Stimulated activated CD4-positive, alpha-beta T cell treated with anti-CD3 and anti-CD28 coated beads, Interleukin-12 subunit alpha, Interleukin-12 subunit beta, amount 100 ng/mL, for 48 hours (primary cell): ENCODE data around the gene AFMID.

ENCODE experiments used
- DNase-seq, 3 donors: peaks; one replicate each; pipeline ENCODE4 v3.0.0-alpha.2; 2020; ENCODE audit warnings: low read depth in 2 of 3, low spot score in 1 of 3

The AFMID gene

DNA sequence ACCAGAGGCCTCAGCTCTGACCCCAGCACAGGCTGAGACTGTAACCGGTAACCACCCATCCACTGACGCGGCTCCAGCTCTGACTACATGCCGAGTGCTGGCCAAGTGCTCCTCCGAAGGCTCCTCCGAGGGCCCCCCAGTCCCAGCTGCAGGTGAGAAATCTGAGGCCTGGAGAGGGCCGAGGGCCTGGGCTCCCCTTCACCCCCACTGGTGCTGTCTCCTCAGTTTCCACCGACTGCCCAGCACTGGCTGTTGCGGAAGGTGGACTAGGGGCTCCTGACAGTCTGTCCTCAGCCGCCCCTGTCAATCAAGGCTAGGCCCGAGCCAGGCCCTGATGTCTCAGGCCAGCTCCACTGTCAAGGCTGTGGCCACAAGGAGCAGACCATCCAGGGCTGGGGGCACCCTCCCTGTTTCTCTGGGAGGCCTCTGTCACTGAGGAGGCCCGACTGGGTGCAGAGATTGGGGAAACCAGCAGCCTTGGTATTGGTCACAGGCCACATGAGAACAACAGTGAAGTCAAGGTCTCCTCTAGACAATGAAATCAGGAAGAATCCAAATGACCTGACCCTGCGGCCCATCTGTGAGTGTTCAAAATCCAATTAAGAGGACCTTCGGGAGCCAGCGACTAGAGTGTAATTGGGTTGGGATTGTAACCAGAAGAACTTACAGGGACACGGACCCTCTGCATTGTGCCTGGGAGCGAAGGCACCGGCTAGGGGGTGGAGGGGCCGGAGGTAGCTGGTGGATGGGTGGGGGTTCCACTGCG lies 49.4 kb downstream of the AFMID start:
- DNase-seq = no peak

DNA sequence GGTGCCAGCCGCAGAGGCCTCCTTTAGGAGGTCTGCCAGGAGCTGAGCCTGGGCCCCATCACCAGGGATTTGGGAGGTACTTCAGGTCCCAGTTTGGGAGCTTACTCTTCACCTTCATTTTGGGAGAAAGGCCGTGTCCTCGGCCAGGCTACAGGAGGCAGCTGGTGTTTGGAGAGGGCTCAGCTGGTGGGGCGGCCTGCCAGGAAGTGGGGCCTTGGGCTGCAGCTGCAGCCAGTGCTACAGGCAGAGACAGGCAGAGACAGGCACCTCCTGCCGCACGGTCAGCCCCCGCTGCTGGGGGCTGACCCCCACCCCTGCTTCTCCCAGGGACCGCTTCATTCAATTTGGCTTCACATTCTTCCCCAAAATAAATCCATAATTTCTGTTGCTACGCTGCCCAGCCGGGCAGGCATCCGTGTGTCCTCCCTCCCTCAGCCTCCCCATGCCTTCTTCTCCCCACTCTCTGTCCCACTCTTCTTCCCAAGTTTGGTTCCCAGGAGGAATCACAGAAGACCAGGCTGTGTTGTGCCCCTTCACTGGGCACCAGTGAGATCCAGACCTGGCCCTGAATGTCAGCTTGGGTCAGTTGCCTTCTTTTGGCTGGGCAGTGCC lies 50.3 kb downstream of the AFMID start:
- no peak for DNase-seq

DNA sequence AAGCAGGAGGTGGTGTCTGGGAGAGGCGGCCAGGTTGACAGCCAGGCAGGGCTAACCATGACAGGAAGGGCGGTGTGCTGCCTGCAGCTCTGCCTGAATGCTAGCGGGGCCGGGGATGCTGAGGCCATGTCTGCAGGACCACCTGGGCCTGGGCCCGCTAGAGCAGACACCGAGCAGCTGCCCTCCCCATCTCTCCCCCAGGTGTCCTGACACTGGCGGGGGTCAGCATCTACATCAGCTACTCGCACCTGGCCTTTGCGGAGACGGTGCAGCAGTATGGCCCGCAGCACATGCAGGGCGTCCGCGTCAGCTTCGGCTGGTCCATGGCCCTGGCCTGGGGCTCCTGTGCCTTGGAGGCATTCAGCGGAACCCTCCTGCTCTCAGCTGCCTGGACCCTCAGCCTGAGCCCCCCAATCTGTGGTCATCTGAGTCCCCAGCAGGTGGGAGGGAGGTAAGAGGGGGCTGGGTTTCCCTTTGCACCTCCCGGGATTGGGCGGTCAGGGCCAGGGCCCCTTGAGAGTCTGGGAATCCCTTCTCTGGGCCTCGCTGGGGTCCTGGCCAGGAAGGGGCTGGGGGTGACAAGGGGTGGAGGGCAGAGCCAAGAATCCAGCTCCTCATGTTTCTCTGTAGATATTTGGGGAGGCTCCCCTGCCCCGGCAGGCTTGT lies 51.8 kb downstream of the AFMID start:
- DNase-seq = no peak

DNA sequence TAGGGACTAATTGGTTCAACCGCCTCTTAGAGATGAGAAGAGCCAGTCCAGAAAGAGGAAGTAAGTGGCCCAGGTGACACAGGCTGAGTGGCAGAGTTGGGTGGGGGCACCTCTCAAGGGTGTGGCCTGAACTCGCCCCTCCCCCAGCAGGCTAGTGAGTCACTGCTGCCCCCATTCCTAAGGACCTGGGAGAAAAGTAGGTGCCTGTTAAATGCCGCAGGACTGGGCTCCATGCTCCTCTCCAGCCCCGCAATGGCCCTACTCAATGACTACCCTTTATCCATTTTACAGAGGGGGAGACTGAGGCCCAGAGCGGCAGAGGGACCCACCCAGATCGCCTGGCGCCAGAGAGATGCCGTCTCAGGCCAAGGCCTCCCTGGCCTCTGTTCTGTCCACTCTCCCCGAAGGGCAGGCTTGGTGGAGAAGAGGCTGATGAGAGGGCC lies 52.3 kb downstream of the AFMID start:
- no peak for DNase-seq

DNA sequence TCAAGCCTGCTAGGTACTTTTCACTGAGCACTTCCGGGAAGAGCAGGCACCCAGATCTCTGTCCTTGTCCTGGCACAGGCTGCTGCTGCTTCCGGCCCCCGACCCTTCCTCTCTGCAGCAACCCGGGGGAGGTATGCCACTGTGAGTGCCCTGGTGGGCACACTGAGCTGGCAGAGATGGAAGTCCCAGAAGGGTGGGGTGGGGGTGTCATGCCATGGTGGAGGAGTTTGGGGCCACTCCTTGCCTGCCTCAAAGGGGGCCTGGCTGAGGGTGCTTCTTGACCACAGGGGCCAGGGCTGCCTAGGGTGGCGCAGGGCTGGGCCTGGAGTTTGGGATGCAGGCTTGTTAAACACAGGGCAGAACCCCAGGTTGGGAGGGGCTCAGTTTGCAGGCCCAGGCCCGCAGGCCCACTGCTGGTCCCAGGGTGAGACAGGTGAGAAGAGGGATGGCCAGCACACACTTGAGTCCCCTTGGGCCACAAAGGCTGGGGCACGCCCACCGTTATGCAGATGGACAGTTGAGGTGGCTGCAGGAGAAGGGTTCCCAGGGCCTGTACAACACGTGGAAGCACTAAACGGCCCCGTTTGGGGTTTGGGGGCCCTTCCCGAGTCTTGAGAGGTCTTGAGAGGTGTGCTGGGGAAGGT lies 53.0 kb downstream of the AFMID start:
- DNase-seq = no peak

DNA sequence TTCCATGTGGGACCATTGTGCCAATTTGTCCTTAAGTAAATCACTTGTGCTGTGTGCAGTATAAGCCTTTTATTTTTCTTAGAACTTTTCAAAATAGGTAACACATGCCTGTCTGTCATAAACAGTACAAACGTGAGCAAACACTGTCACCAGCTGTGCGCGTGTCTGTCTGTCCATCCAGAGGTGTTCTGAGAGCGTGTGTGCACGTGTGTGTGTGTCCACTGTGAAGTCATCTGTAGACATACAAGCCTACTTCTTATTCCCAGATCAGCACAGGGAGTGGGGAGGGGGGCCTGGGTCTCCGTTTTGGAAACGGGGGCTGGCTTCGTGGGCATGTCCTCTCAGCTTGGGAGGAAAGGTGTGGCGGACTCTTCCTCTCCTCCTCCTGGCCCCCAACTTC lies 53.7 kb downstream of the AFMID start:
- DNase-seq = no peak

DNA sequence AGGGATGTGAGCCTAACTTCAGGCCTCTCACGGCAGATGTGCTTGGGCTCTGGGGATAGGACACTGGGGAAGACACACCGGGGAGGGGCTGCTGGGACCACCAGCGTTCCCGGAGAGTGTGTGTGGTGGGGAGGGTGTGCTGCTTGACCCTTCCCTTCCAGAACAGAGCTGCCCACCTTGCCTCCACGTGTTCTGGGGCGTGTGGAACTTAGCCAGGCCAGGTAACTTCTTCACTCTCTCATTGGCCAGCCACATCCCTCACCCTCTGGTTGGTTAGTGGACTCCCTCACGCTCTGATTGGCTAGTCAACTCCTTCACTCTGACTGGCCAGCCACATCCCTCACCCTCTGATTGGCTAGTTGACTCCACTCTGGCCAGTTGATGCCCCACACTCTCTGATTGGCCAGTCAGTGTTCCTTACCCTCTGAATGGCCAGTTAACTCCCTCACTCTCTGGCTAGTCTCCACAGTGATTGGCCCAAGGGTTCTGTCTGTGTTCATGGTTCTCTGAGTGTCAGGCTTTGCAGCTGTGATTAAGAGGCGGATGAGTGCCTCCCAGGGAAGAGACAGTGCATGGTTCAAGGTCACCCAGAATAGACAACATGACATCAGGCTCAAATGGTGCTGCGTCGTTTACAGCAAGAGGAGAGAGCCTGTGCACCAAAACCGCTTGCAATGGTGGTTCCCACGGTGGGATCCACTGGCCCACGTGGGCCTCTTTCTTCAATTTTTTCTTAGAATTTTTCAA lies 54.3 kb downstream of the AFMID start:
- DNase-seq = no peak

DNA sequence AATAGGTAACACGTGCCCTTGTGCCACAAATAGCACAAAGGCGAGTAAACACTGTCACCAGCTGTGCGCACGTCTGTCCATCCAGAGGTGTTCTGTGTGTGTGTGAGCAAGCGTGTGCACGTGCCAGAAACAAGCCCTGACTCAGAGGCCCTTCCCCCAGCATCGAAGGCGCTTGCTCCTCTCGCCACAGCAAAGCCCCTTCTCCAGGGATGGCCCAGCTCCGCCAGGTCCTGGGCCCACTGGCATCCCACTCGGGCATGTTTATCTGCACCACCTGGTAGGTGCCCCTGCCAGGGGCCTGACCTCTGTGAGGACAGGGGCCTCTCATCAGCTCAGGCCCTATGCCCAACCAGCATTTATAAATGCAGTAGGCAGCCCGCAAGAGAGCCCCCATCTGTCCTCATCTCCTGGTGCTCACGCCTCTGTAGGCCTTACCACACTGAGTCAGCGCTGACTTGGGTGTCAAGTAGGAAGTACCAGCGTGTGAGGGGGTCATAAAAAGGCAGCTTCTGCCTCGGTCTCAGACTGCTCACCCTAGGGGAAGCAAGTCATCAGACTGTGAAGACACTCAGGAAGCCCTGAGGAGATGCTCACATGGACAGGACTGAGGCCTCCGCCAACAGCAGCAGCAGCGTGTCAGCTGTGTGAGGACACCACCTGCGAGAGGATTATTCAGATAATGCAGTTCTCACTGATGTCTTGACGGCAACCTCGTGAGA lies 55.0 kb downstream of the AFMID start:
- no peak for DNase-seq

DNA sequence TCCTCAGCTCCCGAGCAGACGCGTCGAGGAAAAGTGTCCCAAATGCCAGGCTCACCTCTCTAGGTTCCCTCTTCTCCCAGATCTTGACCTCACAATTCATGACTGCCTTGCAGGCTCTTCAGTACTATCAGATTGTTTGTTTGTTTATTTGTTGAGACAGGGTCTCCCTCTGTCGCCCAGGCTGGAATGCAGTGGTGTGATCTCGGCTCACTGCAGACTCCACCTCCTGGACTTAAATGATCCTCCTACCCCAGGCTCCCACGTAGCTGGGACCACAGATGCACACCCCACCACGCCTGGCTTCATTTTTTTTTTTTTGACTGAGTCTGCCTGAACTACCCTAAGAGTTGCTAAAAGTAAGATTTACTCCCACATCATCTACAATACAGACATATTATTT lies 60.1 kb downstream of the AFMID start:
- DNase-seq = no peak

DNA sequence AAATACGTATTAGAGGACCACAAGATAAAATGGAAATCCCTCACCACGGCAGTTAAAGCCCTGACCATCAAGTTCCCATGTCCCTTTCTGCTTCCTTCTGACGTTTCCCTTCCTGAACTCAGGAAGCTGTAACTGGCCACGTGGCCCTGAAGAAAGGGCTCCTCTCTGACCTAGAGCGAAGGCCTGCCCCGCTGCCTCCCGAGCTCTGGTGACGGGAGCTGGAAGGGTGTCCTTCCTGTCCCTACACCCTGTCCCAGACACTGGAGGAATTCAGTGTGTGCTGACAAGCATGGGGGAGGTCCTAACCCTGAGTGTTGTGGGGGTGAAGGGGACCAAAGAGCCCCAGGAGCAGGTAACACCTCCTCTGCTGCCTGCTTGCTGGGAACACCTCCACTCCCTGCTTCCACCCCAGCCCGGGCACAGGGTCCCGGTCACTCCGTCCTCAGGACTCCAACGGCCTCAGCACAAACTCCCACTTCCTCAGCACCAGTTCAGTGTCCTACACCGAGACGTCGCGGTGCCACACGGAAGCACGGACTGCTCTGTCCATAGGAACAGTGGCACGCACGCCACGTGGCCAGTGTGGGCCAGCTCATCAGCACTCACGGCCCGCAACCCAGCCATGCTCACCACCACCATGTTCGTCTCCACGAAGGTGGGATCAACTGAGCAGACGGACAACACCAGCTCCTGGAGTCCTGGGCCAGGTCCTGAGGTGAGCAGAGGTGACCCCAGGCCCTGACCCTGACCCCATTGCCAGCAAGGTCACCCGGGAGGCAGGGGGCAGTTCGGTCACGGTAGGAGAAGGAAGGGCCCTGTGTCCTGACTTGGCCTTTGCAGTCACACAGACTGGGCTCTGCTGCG lies 61.1 kb downstream of the AFMID start:
- DNase-seq = no peak

DNA sequence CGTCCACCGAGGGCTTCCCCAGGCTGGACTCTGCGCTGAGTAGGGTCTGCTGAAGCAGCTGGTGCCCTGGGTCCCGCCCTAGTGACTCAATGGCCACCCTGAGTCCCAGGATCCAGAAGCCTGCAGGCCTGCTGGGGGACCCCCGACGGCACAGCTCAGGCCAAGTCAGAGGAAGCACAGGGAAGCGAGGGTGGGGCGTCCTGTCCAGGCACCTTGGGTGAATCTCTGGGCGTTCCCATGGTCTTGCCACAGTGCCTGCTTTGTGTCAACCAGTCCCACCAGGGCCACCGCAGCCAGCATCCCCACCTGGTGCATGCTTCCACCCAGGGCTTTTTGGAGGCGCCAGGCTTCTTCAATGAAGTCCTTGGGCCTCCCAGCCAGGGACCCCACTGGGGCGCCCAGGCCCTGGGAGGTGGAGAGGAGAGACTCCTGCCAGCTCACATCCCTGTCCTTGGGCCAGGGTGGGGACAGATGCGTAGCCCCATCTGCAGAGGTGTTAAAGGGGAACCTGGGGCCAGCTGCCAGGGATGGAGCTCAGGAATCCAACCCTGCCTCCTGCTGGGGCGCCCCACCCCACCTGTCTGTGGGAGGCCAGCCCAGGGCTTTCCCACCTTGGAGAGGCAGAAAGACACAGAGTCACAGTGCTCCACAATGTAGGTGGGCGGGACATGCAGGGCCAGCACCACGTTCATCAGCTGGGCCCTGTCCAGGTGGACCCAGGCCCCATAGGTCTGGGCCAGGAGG lies 62.1 kb downstream of the AFMID start:
- no peak for DNase-seq

DNA sequence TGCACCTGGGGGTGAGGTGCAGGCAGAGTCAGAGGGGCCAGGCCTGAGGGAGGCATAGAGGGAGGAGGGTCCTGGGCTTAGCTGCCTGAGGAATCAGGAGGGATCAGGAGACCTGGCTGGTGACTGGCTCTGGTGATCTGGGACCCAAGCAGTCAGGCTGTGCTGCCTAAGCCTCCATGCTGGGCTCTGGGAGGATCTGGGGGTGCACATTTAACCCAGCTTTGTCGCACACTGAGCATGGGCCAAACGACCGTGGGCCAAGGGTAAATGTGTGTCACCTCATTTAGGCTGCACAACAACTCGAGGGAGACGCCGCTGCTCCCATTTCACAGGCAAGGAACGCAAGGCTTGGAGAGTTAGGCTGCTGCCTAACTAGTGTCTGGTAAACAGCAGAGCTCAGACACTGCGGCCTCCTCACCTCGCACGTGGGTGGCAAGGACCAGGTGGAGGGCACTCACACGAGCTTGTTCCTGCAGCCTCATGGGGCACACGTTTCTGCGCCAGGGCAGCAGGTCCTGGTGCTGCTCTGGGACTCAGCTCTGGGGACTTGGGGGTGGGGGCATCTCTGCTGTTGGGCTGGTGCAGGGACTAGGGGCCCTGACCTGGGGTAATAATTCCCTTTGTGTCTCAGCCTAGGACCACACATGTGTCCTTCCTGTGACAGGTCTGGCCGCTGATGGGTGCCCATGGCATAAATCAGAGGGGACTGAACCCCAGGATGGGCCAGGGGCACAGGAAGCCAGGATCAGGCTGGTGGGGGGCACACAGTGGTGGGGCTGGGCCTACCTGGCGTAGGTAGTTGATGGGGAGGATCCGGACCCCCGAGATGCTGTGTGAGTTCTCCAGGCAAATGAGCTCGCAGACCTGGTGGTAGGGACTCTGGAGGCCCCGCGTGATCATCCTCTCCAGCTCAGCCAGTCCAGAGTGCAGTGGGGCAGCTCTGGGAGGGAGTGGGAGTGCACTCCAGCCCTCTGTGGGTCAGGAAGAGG lies 63.0 kb downstream of the AFMID start:
- DNase-seq = no peak

DNA sequence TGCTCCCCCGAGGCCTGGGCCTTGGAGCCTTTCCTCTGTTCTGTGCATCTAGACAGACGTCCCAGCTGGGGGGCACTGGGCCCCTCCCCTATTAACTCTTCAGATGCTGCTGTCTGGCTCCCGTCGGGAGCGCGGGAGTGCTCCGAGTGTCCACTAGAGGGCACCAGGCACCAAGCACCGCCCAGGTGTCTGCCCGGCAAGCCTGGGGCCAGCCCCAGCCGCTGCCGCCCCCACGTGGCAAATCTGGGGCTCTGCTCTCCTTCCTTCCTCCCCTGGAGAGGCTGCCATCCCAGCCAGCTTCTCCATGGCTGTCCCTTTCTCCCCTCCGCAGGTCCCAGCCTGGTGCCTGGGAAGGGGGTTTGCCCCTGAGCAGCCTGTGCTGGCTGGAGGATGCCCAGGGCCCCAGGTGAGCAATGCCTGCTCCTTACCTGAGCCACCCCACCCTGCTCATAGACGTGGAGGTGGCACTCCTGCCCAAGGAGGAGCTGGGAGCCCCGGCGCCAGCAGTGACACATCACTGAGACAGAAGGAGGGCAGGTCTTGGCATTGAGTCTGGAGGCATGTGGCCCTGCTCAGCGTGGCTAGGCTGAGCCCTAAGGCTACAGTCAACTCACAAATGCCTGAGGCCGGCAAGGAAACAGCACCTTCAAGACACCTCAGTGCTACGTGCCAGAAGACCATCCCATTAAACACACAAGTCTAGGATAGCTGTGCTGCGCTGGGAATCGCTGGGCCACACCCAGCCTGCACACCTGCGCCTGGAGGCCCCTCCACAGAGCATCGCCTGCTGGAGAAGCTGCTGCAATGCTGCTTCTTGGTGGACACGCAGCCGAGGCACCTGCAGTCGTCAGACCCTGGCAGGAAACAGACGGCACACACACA lies 64.0 kb downstream of the AFMID start:
- peak; percentile 81 to 86 (median 82) for DNase-seq

DNA sequence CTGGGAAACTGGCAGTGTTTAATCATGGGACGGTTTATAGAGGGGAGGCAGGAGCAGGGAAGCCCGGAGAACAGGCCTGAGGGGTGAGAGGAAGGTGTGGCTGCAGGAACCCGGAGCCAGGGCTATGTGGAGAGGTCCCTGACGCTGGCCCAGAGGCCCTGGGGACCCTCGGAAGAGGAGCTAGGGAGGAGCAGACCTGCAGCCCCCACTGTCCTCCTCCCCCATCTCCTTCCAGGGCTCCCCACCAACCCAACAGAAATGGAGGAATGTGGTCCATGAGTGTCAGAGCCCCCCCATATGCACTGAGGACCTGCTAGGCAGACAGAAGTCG lies 64.6 kb downstream of the AFMID start:
- no peak for DNase-seq

DNA sequence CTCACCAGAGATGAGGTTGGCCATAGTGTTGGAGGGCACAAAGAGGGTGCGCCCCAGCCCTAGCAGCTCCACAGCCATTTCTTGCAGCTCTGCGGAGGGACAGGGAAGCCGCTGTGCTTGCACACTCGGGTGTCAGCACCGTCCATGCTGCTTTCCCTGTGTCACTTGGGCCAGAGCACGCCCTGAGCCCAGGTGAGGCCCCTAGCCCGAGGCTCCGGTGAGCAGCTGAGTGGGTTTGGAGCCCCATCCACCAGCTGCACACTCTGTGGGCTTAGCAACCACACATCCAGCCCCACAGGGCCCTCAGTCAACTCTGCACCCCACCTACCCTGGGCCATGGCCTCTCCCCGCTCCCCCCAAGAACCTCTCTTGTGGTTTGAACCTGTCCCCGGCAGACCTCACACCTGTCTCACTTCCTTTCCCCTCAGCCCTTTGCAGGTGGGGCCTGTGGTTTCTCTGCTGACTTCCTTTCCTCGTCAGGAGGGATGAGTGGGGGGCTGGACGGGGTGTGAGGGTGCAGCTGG lies 65.0 kb downstream of the AFMID start:
- DNase-seq = no peak
